Activated naive CD8-positive, alpha-beta T cell treated with anti-CD3 and anti-CD28 coated beads, Interleukin-2, amount 10 ng/mL, durations not matched to agents 7 days and 5 days (primary cell): ENCODE results near the gene BPIFB3. TPM values are rescaled to one million over a fixed set of nuclear protein-coding genes. Genes with fewer than 3 reads are reported as not detected.

Source experiments
- total RNA-seq, 2 experiments: library from RNA; stranded (reverse); gene quantifications; one replicate each; pipeline ENCODE4 v1.2.3, GENCODE V29; 2021

Gene BPIFB3
- total RNA-seq, 2 experiments from 2014 or later, result not detected

Other genes starting within 250 kb of the BPIFB3 start
- 100 to 1,000 TPM; 108 to 109 TPM for gene MAPRE1, start 233.9 kb upstream of the BPIFB3 start, total RNA-seq
- under 1 TPM; 0.47 to 0.77 TPM for gene EFCAB8, start 195.0 kb upstream of the BPIFB3 start, total RNA-seq
- gene SUN5, start 49.5 kb upstream of the BPIFB3 start, total RNA-seq, result not detected
- not detected for gene BPIFB2, start 46.2 kb upstream of the BPIFB3 start, total RNA-seq
- not detected for gene BPIFB6, start 22.3 kb upstream of the BPIFB3 start, total RNA-seq
- not detected for gene BPIFB4, start 25.7 kb downstream of the BPIFB3 start, total RNA-seq
- not detected for gene BPIFA2, start 114.3 kb downstream of the BPIFB3 start, total RNA-seq
- gene BPIFA3, start 163.4 kb downstream of the BPIFB3 start, total RNA-seq, result not detected
- gene BPIFA1, start 182.1 kb downstream of the BPIFB3 start, total RNA-seq, result not detected
- not detected for gene BPIFB1, start 229.3 kb downstream of the BPIFB3 start, total RNA-seq